Stimulated activated naive B cell treated with anti-CD40 and anti-IgM and Interleukin-4, amounts not matched to agents 10 μg/mL and 1 μg/mL and 100 μg/mL, for 72 hours (primary cell): ENCODE data around the gene BCKDK.
"Not testable (repeated sequence)": the region's sequence is repeated elsewhere in the genome, so short reads cannot be mapped to it uniquely, and the experiment has no call there.

Experiments used
- ATAC-seq, 2 donors: fragments of 150-1000 bp; cut with Tn5 transposase; replicated peaks; 2 replicates each; pipeline ENCODE4 v1.10.0; 2021; ENCODE audit warnings: moderate library complexity in 1 of 2
- DNase-seq: peaks from one replicate; pipeline ENCODE4 v3.0.0; 2021
- H3K27ac Mint-ChIP-seq: one replicate; pipeline ENCODE4 v1.8.0; 2022; ENCODE audit warnings: mild to moderate bottlenecking, mixed read lengths
- H3K27me3 Mint-ChIP-seq, 2 donors: one replicate each; pipeline ENCODE4 v1.8.0; 2022; ENCODE audit warnings: mixed read lengths in 2 of 2
- H3K36me3 Mint-ChIP-seq, 2 donors: one replicate each; pipeline ENCODE4 v1.8.0; 2022; ENCODE audit warnings: mixed read lengths in 2 of 2, mild to moderate bottlenecking in 1 of 2
- H3K4me1 Mint-ChIP-seq, 2 donors: one replicate each; pipeline ENCODE4 v1.8.0; 2022; ENCODE audit warnings: mixed read lengths in 2 of 2, mild to moderate bottlenecking in 1 of 2
- H3K4me3 Mint-ChIP-seq, 2 donors: one replicate each; pipeline ENCODE4 v1.8.0; 2022; ENCODE audit warnings: mild to moderate bottlenecking in 2 of 2, mixed read lengths in 2 of 2, moderate library complexity in 1 of 2
- H3K9me3 Mint-ChIP-seq, 2 donors: one replicate each; pipeline ENCODE4 v1.8.0; 2022; ENCODE audit warnings: mixed read lengths in 2 of 2, mild to moderate bottlenecking in 1 of 2

The BCKDK gene

DNA sequence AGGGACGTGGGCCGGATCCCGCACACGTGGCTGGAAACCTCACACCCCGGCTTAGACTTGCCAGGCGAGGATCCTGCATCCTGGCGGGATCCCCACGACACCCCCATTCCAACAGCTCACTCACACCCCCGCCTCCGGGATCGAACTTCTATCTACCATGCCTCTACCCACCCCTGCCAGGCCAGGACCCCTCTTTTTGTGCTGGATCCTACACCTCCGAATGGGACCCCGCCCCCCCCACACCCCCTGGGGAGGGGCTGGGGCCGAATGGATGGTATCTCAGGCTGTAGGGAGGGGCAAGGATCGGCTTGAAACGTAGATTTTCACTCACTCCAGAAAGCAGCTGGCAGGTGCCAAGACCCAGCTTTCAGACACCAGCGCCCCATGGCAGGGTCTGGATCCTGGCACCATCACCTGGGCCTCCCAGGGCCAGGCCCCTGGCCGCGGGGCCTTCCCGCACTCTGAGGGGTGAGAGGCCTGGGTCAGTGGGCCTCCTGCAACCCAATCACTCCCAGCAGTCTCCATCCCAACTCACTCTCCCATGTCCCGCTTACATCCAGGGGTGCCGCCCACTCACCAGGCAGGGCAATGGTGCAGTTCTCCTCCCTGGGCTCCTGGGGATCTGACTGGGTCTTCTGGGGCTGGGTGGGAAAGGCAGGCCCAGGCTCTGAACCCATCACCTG lies 35.0 kb downstream of the BCKDK start:
- Mint-ChIP-seq H3K27ac (peak overlapping the region; percentile 22), H3K9me3 (no peaks in the 10 kb centered on the region), H3K4me1 (peaks cover 8% of the 10 kb centered on the region in 2 donors), H3K4me3 (peak overlapping the region; percentile 59 to 83), H3K36me3 (no peaks in the 10 kb centered on the region), H3K27me3 (peaks cover 8 to 14% of the 10 kb centered on the region in 2 donors)
- ATAC-seq: no peak
- no peak for DNase-seq

DNA sequence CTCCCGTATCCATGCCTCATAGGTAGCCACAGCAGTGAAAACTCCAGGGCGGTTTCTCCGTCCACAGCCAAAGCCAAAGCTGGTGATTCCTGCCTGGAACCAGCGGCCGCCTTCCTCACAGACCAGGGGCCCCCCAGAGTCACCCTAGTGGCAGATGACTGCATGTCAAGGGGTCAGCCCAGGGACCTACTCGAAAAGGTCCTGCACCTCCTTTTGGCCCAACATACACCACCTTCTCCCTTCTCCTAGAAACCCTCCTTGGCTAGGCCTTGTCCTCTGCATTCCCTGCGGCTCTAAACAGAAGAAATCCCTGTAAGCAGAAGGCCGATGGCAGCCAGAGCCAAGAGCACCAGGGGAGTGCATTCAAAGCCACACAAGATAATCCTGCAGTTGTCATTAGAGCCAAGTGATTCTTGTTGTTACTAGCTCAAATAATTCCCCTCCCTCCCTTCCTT lies 35.5 kb downstream of the BCKDK start:
- Mint-ChIP-seq H3K36me3 (no peaks in the 10 kb centered on the region), H3K4me3 (peak overlapping the region; percentile 59 to 83), H3K4me1 (peaks cover 8% of the 10 kb centered on the region in 2 donors), H3K9me3 (no peaks in the 10 kb centered on the region), H3K27ac (peak overlapping the region; percentile 47), H3K27me3 (peaks cover 8 to 14% of the 10 kb centered on the region in 2 donors)
- ATAC-seq: no peak
- no peak for DNase-seq

DNA sequence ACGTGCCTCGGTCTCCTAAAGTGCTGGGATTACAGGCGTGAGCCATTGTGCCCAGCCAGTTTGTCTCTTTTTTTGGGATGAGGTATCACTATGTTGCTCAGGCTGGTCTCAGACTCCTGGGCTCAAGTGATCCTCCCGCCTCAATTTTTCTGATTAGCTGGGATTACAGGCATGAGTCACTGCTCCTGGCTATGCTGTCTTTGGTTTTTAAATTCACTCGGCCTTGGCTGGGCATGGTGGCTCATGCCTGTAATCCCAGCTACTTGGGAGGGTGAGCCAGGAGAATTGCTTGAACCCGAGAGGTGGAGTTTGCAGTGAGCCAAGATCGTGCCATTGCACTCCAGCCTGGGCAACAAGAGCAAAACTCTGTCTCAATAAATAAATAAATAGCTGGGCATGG lies 36.2 kb downstream of the BCKDK start:
- Mint-ChIP-seq H3K27me3 (peaks cover 8 to 16% of the 10 kb centered on the region in 2 donors), H3K4me3 (peak overlapping the region in 1 of 2 donors; percentile 6)
- H3K4me1 Mint-ChIP-seq, DNase-seq, ATAC-seq, H3K9me3 Mint-ChIP-seq, H3K27ac Mint-ChIP-seq, H3K36me3 Mint-ChIP-seq: not testable (repeated sequence)

DNA sequence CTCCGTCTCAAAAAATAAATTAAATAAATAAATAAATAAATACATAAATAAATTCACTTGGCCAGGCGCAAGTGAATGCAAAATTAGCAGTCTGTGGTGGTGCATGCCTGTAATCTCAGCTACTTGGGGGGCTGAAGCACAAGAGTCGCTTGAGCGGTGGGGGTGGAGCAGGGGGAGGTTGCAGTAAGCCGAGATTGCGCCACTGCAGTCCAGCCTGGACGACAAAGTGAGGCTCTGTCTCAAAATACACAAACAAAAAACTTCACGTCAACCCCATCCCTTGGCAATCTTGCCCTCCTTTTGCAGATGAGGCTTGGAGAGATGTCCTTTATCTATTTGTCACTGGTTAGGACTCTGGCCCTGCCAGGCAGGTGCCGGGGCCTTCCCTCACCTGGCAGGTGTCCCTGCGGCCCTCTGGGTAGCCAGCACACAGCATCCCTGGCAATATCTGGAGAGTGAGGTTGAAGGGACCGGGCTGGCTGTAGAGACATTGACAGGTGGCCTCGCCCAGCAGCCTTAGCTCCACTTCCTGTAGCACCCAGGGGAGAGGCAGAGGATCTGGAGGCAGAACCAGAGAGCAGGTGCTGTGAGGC lies 37.3 kb downstream of the BCKDK start:
- Mint-ChIP-seq H3K27ac (no peak overlapping the region), H3K36me3 (no peaks in the 10 kb centered on the region), H3K9me3 (no peaks in the 10 kb centered on the region), H3K4me3 (no peak overlapping the region), H3K4me1 (peaks cover 6 to 8% of the 10 kb centered on the region in 2 donors), H3K27me3 (peaks cover 8 to 21% of the 10 kb centered on the region in 2 donors)
- no peak for ATAC-seq
- DNase-seq: no peak

DNA sequence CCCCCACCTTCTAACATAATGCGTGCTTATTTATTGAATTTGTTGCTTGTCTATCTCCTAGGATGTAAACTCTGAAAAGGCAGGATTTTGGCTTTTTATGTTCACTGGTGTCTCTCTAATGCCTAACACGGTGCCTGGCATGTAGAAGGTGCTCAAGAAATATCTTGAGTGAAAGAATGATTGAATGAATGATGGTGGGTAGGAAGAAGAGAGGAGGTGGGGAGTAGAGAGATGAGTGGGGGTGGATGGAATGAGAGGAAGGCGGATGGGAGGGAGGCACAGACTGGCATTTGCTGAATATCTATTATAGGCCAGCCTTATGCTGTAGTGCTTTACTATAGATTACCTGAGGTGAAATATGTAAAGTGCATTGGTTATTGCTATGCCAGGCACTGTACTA lies 39.4 kb downstream of the BCKDK start:
- peaks cover 0 to 2% of the 10 kb centered on the region in 2 donors for H3K4me1 Mint-ChIP-seq
- H3K9me3 Mint-ChIP-seq: no peaks in the 10 kb centered on the region
- H3K4me3 Mint-ChIP-seq: no peak overlapping the region
- DNase-seq (no peak), ATAC-seq (no peak)
- H3K27ac Mint-ChIP-seq: no peak overlapping the region
- H3K36me3 Mint-ChIP-seq: no peaks in the 10 kb centered on the region
- H3K27me3 Mint-ChIP-seq: peaks cover 8 to 21% of the 10 kb centered on the region in 2 donors

DNA sequence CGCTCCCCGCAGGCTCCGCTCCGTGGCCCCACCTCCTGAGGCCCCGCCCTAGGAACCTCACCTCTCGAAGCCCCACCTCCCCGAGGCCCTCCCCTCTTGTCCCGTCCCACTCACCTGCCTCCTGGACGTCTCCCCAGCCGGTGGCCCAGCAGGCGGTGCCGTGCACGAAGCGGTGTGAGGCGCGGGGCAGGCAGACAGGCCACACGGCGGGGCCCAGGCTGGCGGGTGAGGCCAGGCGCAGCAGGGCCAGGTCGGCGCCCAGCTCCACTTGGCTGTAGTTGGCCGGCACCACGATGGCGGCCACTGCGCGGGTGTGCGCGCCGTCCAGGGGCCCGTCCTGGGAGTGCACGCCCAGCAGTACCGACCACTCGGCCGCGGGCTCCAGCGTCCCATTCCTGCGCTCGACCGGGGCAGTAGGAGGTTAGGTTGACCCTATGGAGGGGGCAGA lies 40.1 kb downstream of the BCKDK start:
- Mint-ChIP-seq H3K4me3 (no peak overlapping the region), H3K27me3 (peaks cover 8 to 21% of the 10 kb centered on the region in 2 donors), H3K27ac (peak overlapping the region; percentile 14), H3K36me3 (no peaks in the 10 kb centered on the region), H3K4me1 (peaks cover 0 to 2% of the 10 kb centered on the region in 2 donors), H3K9me3 (no peaks in the 10 kb centered on the region)
- peak in 1 of 2 donors; percentile 31 for ATAC-seq
- no peak for DNase-seq

DNA sequence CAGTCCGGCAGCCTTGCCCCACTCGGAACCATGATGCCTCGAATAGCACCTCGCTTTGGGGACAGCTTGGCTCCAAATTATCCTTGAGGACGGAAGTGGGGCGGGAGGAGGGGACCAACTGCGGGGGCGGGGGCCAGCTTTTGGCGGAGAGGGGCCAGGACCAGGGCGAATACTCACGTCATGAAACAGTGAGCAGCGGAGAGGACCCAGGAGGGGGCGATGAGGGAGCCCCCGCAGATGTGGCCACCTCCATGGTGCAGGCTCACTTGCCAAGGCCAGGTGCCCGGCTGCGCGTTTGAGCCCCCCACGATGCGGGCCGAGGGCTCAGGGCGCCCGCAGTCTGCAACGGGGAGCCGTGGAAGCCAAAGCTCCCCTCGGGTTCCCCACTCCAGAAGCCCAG lies 40.7 kb downstream of the BCKDK start:
- Mint-ChIP-seq H3K27ac (no peak overlapping the region), H3K36me3 (no peaks in the 10 kb centered on the region)
- ATAC-seq: no peak

DNA sequence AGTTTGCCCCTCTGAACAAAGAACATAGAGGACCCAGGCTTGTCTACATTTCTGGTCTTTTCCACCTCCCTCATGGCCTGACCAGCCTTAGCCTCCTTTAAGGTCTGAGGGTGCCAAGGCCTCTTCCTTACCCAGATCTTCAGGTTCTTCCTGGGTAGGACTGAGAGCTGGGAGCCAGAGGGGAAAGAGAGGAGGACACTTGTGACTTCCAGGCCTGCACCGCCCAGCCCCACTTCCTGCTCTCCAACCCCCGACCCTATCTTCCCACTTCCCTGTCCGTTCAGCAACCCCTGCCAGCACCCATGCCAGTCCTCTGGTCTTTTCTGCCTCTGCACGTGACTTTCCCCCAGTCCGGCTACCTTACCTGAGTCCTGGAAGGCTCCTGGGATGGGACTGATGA lies 41.1 kb downstream of the BCKDK start:
- no peak overlapping the region for H3K4me3 Mint-ChIP-seq
- no peak overlapping the region for H3K27ac Mint-ChIP-seq
- no peak for ATAC-seq
- no peaks in the 10 kb centered on the region for H3K4me1 Mint-ChIP-seq
- H3K9me3 Mint-ChIP-seq: no peaks in the 10 kb centered on the region
- H3K27me3 Mint-ChIP-seq: peaks cover 8 to 21% of the 10 kb centered on the region in 2 donors
- no peaks in the 10 kb centered on the region for H3K36me3 Mint-ChIP-seq
- no peak for DNase-seq

More for the DNA sequence above, 40.7 kb downstream of the BCKDK start:
- peaks cover 8 to 21% of the 10 kb centered on the region in 2 donors for H3K27me3 Mint-ChIP-seq
- no peaks in the 10 kb centered on the region for H3K9me3 Mint-ChIP-seq
- no peak for DNase-seq
- no peak overlapping the region for H3K4me3 Mint-ChIP-seq
- no peaks in the 10 kb centered on the region for H3K4me1 Mint-ChIP-seq

DNA sequence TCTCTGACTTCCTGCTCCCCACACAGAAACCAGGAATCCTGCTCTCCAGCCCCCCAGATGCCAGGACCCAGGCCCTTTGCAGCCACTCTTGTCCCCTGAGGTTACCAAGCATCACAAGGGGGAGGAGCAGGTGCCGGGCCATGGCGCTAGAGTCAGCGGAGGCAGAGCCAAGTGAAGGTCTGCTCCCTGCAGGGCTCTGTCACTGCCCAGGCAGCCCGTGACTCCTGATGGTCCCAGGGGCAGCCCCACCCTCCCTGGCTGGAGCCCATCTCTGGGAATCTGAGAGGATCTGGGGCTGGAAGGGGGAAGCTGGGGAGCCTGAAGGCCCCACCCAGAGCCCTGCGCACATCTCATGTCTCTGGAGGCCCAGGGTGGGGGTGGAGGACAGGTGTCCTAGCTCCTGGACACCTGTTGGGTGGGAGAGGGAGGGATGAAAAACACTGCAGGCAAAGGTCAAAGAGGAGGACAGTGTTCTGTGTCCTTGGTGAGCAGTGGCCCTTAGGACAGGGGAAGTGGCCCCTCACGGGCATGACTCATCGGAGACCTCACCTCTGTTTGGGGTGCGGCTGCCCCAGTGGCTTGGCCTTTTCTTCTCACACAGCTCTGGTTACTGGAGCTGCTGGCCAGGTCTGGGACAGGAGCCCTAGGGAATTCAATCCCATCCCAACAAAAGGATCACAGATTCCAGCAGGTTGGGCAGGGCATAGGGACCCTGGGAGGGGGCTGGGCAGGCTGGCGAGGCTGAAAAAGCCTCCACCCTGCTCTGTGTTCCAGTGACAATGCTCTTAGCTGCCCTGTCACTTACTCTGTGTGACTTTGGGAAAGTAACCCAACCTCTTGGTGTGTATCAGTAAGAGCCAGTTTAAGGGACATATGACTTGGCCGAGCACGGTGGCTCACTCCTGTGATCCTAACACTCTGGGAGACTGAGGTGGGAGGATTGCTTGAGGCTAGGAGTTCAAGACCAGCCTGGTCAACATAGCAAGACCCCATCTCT lies 42.0 kb downstream of the BCKDK start, which contains the start of gene PRSS36:
PRSS36 (minus strand) TSS at position 173 of the 997 bp plus-strand sequence; CDS start at position 142, 31 bp downstream.
- no peaks in the 10 kb centered on the region for H3K9me3 Mint-ChIP-seq
- H3K27ac Mint-ChIP-seq: no peak within 1 kb of the TSS
- H3K4me3 Mint-ChIP-seq: peak within 1 kb of the TSS in 1 of 2 donors; percentile 5
- no peaks in the 10 kb centered on the region for H3K36me3 Mint-ChIP-seq
- ATAC-seq (no peak), DNase-seq (no peak)
- H3K4me1 Mint-ChIP-seq: no peaks in the 10 kb centered on the region
- peaks cover 8 to 21% of the 10 kb centered on the region in 2 donors for H3K27me3 Mint-ChIP-seq

DNA sequence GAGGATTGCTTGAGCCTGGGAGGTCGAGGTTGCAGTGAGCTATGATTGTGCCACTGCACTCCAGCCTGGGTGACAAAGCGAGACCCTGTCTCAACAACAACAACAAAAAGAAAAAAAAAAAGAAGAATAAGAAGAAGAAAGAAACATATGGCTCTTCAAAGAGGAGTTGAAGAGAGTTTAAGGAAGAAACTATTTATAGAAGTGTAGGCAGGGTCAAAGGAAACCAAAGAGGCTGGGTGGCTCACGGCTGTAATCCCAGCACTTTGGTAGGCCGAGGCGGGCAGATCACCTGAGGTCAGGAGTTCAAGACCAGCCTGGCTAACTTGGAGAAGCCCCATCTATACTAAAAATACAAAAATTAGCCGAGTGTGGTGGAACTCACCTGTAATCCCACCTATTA lies 42.8 kb downstream of the BCKDK start:
- not testable (repeated sequence) for ATAC-seq, DNase-seq, H3K4me1 Mint-ChIP-seq, H3K9me3 Mint-ChIP-seq, H3K36me3 Mint-ChIP-seq, H3K4me3 Mint-ChIP-seq
- Mint-ChIP-seq H3K27ac (peak overlapping the region; percentile 10), H3K27me3 (peaks cover 8 to 21% of the 10 kb centered on the region in 2 donors)

DNA sequence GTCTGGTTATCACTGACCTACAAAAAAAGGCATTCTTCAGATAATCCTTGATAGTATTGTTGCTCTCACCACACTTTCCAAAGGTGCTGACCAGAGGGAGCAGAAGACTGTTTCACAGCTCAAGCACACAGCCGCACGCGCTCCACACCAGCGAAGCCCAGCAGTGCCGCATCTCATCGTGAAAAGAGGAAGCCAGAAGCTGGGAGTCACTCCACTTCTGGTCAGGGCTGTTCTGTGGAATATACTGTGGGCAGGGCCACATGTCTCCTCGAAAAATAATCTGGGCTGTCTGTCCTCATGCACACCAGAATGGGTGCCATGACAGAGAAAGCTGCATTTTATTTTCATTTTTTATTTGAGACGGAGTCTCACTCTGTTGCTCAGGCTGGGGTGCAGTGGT lies 49.0 kb downstream of the BCKDK start:
- Mint-ChIP-seq H3K27me3 (peaks cover 4 to 11% of the 10 kb centered on the region in 2 donors), H3K4me1 (peaks cover 3 to 8% of the 10 kb centered on the region in 2 donors), H3K27ac (no peak overlapping the region), H3K9me3 (no peaks in the 10 kb centered on the region), H3K4me3 (peak overlapping the region in 1 of 2 donors; percentile 44), H3K36me3 (no peaks in the 10 kb centered on the region)
- ATAC-seq (peak; percentile 75 to 80), DNase-seq (no peak)
